DOHH2 (cell line): Measurements from ENCODE around the gene SMCHD1.

Experiments
- EZH2phosphoT487 ChIP-seq: fragments of 200-600 bp; sonication (generic); IDR thresholded peaks from 2 replicates; pipeline ENCODE4 v1.6.1; 2017; ENCODE audit warnings: borderline replicate concordance, mild to moderate bottlenecking, antibody characterized with exemption, low read length, moderate library complexity, mixed read lengths
- TF ChIP-seq, protein P1 (sequence below): fragments of 200-600 bp; sonication (generic); IDR thresholded peaks from one replicate; pipeline ENCODE4 v1.5.1; 2014; ENCODE audit warnings: antibody characterized with exemption, mild to moderate bottlenecking, low read depth, low read length; ENCODE audit not compliant: poor library complexity, severe bottlenecking

GRCh38 chr18:2746274-2746673 is 90.7 kb downstream of the SMCHD1 start:
- TF ChIP-seq, protein P1, sequence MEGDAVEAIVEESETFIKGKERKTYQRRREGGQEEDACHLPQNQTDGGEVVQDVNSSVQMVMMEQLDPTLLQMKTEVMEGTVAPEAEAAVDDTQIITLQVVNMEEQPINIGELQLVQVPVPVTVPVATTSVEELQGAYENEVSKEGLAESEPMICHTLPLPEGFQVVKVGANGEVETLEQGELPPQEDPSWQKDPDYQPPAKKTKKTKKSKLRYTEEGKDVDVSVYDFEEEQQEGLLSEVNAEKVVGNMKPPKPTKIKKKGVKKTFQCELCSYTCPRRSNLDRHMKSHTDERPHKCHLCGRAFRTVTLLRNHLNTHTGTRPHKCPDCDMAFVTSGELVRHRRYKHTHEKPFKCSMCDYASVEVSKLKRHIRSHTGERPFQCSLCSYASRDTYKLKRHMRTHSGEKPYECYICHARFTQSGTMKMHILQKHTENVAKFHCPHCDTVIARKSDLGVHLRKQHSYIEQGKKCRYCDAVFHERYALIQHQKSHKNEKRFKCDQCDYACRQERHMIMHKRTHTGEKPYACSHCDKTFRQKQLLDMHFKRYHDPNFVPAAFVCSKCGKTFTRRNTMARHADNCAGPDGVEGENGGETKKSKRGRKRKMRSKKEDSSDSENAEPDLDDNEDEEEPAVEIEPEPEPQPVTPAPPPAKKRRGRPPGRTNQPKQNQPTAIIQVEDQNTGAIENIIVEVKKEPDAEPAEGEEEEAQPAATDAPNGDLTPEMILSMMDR: no peak
- no peak for TF ChIP-seq EZH2phosphoT487
